Neuron (in vitro differentiated cells): ENCODE data around the gene CFAP210.

Source experiments
- H2AFZ ChIP-seq: one replicate; pipeline ENCODE4 v1.6.1; 2013; ENCODE audit warnings: low read depth, mild to moderate bottlenecking, inconsistent platforms, low read length, moderate library complexity
- H3K27me3 ChIP-seq: one replicate; pipeline ENCODE4 v1.6.1; 2013; ENCODE audit warnings: low read length; ENCODE audit not compliant: insufficient read depth
- H3K36me3 ChIP-seq: one replicate; pipeline ENCODE4 v1.6.1; 2013; ENCODE audit warnings: low read length; ENCODE audit not compliant: insufficient read depth
- H3K4me1 ChIP-seq: one replicate; pipeline ENCODE4 v1.6.1; 2013; ENCODE audit warnings: low read length; ENCODE audit not compliant: insufficient read depth
- H3K4me3 ChIP-seq: 2 replicates; pipeline ENCODE4 v1.5.1; 2013; ENCODE audit warnings: mild to moderate bottlenecking, low read length, moderate library complexity
- H3K9me3 ChIP-seq: one replicate; pipeline ENCODE4 v1.6.1; 2013; ENCODE audit warnings: low read length

The CFAP210 gene

GRCh38 chr2:169718930-169719504 is 24.8 kb upstream of the CFAP210 start:
- H3K27me3 ChIP-seq = no peaks in the 10 kb centered on the region
- no peak overlapping the region for H2AFZ ChIP-seq
- no peak overlapping the region for H3K4me3 ChIP-seq
- no peaks in the 10 kb centered on the region for H3K4me1 ChIP-seq
- no peaks in the 10 kb centered on the region for H3K36me3 ChIP-seq
- no peaks in the 10 kb centered on the region for H3K9me3 ChIP-seq

GRCh38 chr2:169717691-169718063 is 23.5 kb upstream of the CFAP210 start:
- no peak overlapping the region for H3K4me3 ChIP-seq
- H3K9me3 ChIP-seq = no peaks in the 10 kb centered on the region
- no peaks in the 10 kb centered on the region for H3K36me3 ChIP-seq
- no peaks in the 10 kb centered on the region for H3K4me1 ChIP-seq
- no peaks in the 10 kb centered on the region for H3K27me3 ChIP-seq
- H2AFZ ChIP-seq = no peak overlapping the region

DNA sequence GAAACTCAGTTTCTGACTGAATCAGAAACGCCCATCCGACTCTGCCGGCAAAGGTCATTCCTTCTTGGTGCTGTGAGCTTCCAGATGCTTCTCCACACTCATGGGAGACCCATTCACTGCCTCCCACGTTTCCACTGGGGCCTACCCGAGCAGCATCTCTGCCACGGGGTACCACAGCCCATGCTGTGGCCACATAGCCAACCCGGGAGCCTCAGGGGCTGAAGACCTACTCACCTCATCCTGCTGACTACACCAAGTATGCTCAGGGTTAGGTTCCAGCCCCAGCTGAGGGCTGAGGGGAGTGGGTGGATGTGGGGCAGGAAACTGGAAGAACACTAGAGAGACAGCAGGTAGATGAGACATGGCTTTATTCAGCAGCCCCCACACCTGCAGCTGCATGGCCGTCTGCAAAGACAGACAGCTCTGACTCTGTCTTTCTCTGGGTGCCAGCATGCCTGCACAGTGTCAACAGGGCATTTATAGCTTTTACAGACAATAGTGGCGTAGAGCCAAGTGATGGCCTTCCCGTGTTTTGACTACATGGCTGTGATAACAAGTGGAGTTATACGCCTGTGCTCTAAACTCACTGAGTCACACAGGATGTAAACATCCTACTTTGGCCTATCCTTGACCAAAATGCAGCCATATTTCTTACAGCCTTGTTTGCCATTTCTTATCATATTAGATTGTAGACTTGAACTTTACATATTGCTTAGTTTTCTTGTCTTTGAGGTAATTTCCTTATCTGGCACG is 22.9 kb upstream of the CFAP210 start:
- Histone ChIP-seq H3K27me3 (no peaks in the 10 kb centered on the region), H3K4me3 (no peak overlapping the region), H3K9me3 (no peaks in the 10 kb centered on the region), H3K4me1 (no peaks in the 10 kb centered on the region), H2AFZ (no peak overlapping the region), H3K36me3 (no peaks in the 10 kb centered on the region)

GRCh38 chr2:169716238-169716886 is 22.2 kb upstream of the CFAP210 start:
- H3K4me1 ChIP-seq = no peaks in the 10 kb centered on the region
- H3K9me3 ChIP-seq = peaks cover 4% of the 10 kb centered on the region
- no peak overlapping the region for H2AFZ ChIP-seq
- H3K36me3 ChIP-seq = no peaks in the 10 kb centered on the region
- H3K27me3 ChIP-seq = no peaks in the 10 kb centered on the region
- no peak overlapping the region for H3K4me3 ChIP-seq

DNA sequence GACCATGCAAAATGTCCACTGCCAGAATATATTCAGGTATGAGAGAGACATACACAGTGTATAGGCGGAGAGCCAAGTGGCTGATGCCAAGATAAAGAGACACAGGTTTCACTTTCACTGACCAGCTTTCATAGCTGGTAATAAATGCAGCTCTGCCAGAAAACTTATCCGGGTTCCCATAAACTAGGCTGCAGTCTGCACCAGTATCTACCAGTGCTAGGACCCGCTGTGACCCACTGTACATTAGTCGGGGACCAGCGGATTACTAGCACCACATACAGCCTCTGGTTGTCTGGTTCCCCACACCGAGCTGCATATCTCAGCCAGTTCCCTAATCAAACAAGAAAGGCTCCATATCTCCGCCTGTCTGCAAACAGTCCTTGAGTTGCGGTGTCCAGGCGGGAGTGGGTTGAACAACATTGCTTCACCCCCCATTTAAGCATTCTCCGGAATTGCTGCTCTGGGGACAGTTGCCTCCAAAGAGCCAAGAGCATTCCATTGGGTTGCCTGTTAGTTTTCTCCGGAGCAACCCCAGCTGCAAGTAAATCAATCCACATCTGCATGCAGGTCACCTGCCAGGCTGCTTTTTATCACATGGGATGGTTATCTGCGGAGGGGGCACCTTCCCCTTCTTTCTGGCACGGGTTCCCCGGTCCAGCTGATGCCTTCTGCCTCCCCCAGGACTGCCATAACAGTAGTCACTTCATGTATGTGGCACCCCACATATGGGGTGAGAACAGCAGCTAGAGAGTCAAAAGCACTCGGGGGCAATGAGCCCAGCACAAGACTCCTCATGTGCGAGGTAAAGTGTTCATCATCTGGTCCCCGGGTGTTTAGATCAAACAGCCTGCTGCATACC is 21.4 kb upstream of the CFAP210 start:
- Histone ChIP-seq H3K4me3 (no peak overlapping the region), H2AFZ (no peak overlapping the region), H3K36me3 (peaks cover 2% of the 10 kb centered on the region), H3K9me3 (peaks cover 4% of the 10 kb centered on the region), H3K4me1 (no peaks in the 10 kb centered on the region), H3K27me3 (no peaks in the 10 kb centered on the region)

GRCh38 chr2:169714699-169715098 is 20.5 kb upstream of the CFAP210 start:
- H2AFZ ChIP-seq = no peak overlapping the region

DNA sequence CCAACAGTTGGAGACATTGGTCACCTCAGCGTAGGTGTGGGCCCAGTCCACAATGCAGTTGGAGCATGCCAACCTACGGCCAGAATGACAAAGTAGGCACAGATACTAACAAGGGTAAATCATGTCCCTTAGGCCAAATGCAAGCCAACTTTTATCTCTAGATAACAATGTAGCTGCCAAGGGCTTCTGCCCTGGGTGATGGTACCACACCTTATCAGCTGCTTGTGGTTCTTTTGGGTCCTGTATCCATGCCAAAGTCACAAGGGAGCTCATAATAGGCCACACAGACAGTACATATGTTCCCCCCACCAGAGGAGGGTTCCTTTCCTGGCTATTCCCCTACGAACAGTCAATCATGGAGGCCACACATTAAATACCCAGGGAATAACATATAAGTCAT is 19.1 kb upstream of the CFAP210 start:
- Histone ChIP-seq H3K36me3 (peaks cover 2% of the 10 kb centered on the region), H2AFZ (no peak overlapping the region), H3K4me3 (no peak overlapping the region), H3K4me1 (no peaks in the 10 kb centered on the region), H3K27me3 (no peaks in the 10 kb centered on the region), H3K9me3 (peaks cover 4% of the 10 kb centered on the region)

More at GRCh38 chr2:169714699-169715098, 20.5 kb upstream of the CFAP210 start:
- no peak overlapping the region for H3K4me3 ChIP-seq
- H3K36me3 ChIP-seq = peaks cover 2% of the 10 kb centered on the region
- H3K9me3 ChIP-seq = peaks cover 4% of the 10 kb centered on the region
- no peaks in the 10 kb centered on the region for H3K27me3 ChIP-seq
- H3K4me1 ChIP-seq = no peaks in the 10 kb centered on the region

DNA sequence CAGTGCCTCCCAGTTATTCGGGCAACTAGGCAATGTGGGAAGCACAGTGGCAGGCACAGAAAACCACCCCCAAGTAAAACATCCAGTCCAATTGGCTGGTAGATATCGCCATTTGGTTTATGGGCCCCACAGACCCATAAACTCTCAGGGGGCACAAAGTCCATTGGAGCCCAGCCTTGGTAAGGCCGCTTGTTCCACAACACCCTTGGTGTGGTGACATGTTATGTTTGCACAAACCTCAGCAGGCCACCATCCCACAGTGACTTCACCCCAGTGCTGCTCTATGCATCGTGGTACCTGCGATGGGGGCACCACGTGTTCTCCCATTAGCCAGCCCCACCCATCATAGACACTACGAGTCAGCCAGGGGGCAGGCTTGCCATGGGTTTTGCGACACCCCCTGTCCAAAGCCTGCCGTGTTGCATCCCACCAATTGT is 18.6 kb upstream of the CFAP210 start:
- peaks cover 2% of the 10 kb centered on the region for H3K36me3 ChIP-seq
- peaks cover 4% of the 10 kb centered on the region for H3K9me3 ChIP-seq
- H3K4me3 ChIP-seq = no peak overlapping the region
- H3K4me1 ChIP-seq = no peaks in the 10 kb centered on the region
- H3K27me3 ChIP-seq = no peaks in the 10 kb centered on the region
- no peak overlapping the region for H2AFZ ChIP-seq

GRCh38 chr2:169711751-169712509 is 17.7 kb upstream of the CFAP210 start:
- Histone ChIP-seq H3K9me3 (peaks cover 4% of the 10 kb centered on the region), H3K36me3 (peaks cover 2% of the 10 kb centered on the region), H3K4me1 (no peaks in the 10 kb centered on the region), H2AFZ (no peak overlapping the region), H3K27me3 (no peaks in the 10 kb centered on the region), H3K4me3 (no peak overlapping the region)

DNA sequence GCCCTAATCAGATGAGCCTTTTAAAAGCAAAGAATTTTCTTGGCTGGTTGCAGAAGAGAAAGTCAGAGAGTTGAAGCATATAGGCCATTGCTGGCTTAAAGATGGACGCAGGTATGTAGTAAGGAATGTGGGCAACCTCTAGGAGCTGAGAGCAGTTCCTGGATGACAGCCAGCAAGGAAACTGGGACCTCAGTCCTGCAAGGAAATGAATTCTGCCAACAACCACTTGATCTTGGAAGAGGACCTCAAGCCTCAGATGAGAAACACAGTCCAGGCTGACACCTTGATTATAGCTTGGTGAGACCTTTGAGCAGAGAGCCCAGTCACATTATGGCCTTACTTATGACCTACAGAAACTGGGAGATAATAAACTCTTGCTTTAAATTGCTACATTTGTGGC is 15.8 kb upstream of the CFAP210 start:
- Histone ChIP-seq H3K9me3 (peaks cover 4% of the 10 kb centered on the region), H3K4me3 (no peak overlapping the region)

DNA sequence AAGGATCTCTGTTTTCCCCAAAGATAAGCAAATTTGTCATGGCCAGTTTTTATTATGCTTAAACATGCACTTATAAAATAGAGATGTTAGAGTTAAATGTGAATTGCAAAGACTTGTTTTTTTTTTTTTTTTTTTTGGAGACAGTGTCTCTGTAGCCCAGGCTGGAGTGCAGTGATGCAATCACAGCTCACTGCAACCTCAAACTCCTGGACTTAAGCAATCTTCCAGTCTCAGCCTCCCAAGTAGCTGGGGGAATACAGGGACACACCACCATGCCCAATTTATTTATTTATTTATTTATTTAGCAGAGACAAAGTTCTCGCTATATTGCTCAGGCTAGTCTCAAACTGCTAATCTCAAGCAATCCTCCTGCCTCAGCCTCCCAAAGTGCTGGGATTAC is 15.1 kb upstream of the CFAP210 start:
- H3K4me1 ChIP-seq = no peaks in the 10 kb centered on the region
- no peak overlapping the region for H2AFZ ChIP-seq
- H3K9me3 ChIP-seq = peaks cover 4% of the 10 kb centered on the region
- peaks cover 2% of the 10 kb centered on the region for H3K36me3 ChIP-seq
- no peaks in the 10 kb centered on the region for H3K27me3 ChIP-seq
- no peak overlapping the region for H3K4me3 ChIP-seq

More for the DNA sequence above, 15.8 kb upstream of the CFAP210 start:
- Histone ChIP-seq H2AFZ (no peak overlapping the region), H3K36me3 (peaks cover 2% of the 10 kb centered on the region), H3K4me1 (no peaks in the 10 kb centered on the region), H3K27me3 (no peaks in the 10 kb centered on the region)

DNA sequence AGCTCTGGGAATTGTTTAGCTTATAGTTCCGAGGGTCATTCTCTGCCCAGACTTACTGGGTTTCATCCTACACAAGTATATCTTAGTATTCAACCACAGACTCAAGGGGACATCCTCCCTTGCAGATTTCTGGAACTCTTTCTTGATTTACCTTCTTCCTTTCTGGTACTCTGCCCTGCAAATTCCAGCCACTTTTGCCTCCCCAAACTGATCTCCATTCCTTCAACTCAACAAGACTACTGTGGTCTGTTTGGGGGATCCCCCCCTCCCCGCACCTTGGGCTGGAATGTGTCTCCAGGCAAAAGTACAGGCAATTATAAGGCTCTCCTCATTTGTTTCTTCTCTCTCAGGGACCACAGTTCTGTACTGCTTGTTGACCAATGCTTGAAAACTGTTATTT is 13.4 kb upstream of the CFAP210 start:
- H3K4me1 ChIP-seq = no peaks in the 10 kb centered on the region
- no peak overlapping the region for H3K4me3 ChIP-seq
- peaks cover 4% of the 10 kb centered on the region for H3K9me3 ChIP-seq
- H3K27me3 ChIP-seq = no peaks in the 10 kb centered on the region
- peaks cover 9% of the 10 kb centered on the region for H3K36me3 ChIP-seq
- H2AFZ ChIP-seq = no peak overlapping the region
